GM19397 (cell line): ENCODE results near the gene HOXC10.

Experiments
- ATAC-seq: cut with Tn5 transposase; IDR thresholded peaks from one replicate; pipeline ENCODE4 v1.9.1; 2021; ENCODE audit warnings: mild to moderate bottlenecking, moderate library complexity; ENCODE audit not compliant: unreplicated experiment

Gene HOXC10

GRCh38 chr12:53976823-53977595, 7.9 kb upstream of the HOXC10 start:
- ATAC-seq: no peak

- ATAC-seq: no peak
Measured at GRCh38 chr12:53977596-53978445, 7.1 kb upstream of the HOXC10 start.

GRCh38 chr12:53978477-53979356, 6.2 kb upstream of the HOXC10 start:
- no peak for ATAC-seq

- no peak for ATAC-seq
Measured at GRCh38 chr12:53980104-53980801, 4.7 kb upstream of the HOXC10 start.

- ATAC-seq: no peak
Measured at GRCh38 chr12:53980802-53981496, 4.0 kb upstream of the HOXC10 start.

GRCh38 chr12:53981634-53982565, 3.0 kb upstream of the HOXC10 start:
- no peak for ATAC-seq

GRCh38 chr12:53982648-53983567, 2.0 kb upstream of the HOXC10 start:
- no peak for ATAC-seq

GRCh38 chr12:53983568-53983949, 1.4 kb upstream of the HOXC10 start:
- no peak for ATAC-seq

GRCh38 chr12:53983950-53984572, 885 bp upstream of the HOXC10 start:
- no peak for ATAC-seq

GRCh38 chr12:53985692-53985993, 697 bp downstream of the HOXC10 start:
- no peak for ATAC-seq

GRCh38 chr12:53985994-53986685, 1.2 kb downstream of the HOXC10 start:
- no peak for ATAC-seq

- ATAC-seq: no peak
Measured at GRCh38 chr12:53986686-53987483, 1.9 kb downstream of the HOXC10 start.

GRCh38 chr12:53987787-53988230, 2.9 kb downstream of the HOXC10 start:
- no peak for ATAC-seq

- no peak for ATAC-seq
Measured at GRCh38 chr12:53988541-53989226, 3.7 kb downstream of the HOXC10 start.
